ENCODE measurements around the gene KLHL22.

The KLHL22 gene

GRCh38 chr22:20441631-20442484 is 53.7 kb downstream of the KLHL22 start:
- no peak for DNase-seq (ENCODE audit: low read depth)
- no peak overlapping the region for H3K4me3 ChIP-seq (ENCODE audit: low read depth, low read length)
- TF ChIP-seq, protein P1, sequence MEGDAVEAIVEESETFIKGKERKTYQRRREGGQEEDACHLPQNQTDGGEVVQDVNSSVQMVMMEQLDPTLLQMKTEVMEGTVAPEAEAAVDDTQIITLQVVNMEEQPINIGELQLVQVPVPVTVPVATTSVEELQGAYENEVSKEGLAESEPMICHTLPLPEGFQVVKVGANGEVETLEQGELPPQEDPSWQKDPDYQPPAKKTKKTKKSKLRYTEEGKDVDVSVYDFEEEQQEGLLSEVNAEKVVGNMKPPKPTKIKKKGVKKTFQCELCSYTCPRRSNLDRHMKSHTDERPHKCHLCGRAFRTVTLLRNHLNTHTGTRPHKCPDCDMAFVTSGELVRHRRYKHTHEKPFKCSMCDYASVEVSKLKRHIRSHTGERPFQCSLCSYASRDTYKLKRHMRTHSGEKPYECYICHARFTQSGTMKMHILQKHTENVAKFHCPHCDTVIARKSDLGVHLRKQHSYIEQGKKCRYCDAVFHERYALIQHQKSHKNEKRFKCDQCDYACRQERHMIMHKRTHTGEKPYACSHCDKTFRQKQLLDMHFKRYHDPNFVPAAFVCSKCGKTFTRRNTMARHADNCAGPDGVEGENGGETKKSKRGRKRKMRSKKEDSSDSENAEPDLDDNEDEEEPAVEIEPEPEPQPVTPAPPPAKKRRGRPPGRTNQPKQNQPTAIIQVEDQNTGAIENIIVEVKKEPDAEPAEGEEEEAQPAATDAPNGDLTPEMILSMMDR (IDR thresholded peaks at IDR 0.05; ENCODE audit: low read depth, low read length, missing control alignments) = no peak

DNA sequence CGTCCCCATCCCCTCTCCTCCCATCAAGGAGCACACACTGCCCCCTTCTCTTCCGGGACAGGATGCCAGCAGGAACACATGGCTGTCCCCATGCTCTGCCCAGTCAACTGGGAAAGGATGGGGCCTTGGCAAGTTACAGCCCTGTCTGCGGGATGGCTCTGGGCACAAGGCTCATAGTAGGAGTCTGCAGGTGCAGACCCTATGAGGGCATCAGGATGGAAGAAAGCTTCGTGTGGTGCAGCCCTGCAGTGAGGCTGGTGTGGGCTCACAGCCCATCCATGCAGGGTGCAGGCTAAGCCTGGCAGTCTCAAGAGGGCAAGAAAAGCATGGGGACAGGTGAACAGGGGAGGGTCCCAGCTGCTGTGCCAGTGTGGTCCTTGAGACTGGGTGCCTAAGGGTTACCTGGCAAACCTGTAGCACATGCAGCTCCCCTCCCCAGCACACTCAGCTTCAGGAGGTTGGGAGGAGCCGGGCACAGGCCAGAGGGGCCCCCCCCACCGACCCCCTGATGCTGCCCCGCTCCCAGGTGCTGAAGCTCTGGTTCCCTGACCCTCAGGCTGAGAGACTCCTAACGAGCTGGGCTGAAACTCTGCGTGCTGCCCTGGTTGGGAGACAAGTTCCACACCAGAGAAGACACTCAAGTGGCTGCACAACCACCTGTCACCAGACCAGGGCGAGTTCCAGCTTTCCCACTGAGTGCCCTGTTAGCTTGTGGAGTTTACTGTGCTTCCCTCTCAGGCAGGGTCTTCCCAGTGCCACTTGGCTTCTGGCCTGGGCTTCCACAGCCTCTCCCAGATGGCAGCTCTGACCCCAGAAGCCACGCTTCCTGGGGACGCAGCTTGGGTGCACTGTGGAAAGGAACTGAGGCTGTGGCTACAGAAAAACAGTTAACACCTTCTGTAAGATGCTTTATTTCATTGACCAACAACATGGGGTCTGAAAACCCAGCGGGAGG is 54.7 kb downstream of the KLHL22 start:
- TF ChIP-seq, protein P1 (IDR thresholded peaks at IDR 0.05; ENCODE audit: low read depth, low read length, missing control alignments) = no peak
- no peak overlapping the region for H3K4me3 ChIP-seq (ENCODE audit: low read depth, low read length)
- no peak for DNase-seq (ENCODE audit: low read depth)

DNA sequence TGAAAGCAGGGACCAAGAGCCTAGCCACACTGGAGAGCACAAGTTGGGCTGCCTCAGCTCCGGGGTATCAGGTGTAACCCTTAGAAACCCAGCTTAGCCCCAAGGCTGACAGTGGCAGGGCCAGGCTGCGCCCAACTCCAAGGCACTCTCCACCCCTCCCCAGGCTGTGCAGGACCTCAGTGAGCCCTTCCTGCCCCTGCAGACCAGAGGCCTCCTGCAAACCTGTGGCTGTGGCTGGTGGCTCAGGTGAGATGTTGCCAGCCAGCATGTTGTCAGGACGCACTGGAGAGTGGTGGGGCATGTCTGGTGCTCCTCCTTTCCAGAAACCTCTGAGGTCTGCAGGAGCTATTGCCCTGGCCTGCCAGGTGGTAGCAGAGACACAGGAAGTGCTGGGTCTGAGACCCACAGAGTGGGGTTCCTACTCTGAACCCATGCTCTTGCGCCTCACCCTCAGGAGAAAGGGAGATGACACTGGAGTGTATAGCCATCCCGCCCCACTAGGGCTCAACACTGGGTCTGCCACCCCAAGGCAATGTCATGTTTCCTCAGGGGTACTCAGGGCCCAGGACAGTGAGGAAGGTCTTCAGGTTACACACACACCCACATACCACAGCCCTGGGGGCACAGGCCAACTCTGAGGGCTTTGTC is 55.5 kb downstream of the KLHL22 start:
- TF ChIP-seq, protein P1 (IDR thresholded peaks at IDR 0.05; ENCODE audit: low read depth, low read length, missing control alignments) = no peak
- H3K4me3 ChIP-seq (ENCODE audit: low read depth, low read length) = no peak overlapping the region
- DNase-seq (ENCODE audit: low read depth) = no peak

GRCh38 chr22:20439556-20439927 is 56.1 kb downstream of the KLHL22 start:
- no peak for DNase-seq (ENCODE audit: low read depth)
- H3K4me3 ChIP-seq (ENCODE audit: low read depth, low read length) = no peak overlapping the region
- TF ChIP-seq, protein P1 (IDR thresholded peaks at IDR 0.05; ENCODE audit: low read depth, low read length, missing control alignments) = no peak

DNA sequence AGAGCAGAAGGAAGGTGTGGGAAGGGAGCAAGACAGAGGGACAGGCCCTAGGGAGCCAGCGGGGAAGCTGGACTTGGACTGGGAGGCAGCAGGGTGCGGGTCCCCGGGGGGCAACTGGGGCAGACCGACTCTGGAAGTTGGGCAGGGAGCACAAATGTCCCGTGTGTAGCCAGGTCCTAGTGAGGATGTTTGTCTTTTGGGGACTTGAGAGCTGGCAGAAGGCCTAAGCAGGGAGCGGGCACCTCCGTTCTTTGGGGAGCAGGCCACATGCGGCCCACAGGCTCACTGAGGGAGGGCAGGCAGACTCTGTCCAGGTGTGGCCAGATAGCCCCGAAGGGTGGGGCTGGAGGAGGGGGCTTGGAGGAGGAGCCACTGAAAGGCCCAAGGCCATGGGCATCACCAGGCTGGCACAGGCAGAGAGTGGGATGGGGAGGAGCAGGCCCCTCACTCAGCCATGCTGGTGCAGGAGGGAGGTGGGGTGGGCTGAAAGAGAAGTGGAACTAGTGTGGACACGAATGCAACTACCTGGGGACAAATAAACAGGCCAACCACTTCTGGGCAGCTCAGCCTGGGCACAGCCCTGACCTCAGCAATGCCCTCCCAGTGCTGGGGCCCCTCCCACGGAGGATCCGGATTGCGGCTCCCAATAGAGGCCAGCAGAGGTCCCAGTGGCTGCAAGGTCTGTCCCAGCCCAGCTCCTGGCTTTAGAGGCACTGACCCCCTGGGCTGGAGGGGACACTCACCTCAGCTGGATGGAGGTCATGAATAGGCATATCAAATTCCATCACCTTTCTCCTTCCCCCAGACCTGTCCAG is 56.7 kb downstream of the KLHL22 start:
- DNase-seq (ENCODE audit: low read depth) = no peak

DNA sequence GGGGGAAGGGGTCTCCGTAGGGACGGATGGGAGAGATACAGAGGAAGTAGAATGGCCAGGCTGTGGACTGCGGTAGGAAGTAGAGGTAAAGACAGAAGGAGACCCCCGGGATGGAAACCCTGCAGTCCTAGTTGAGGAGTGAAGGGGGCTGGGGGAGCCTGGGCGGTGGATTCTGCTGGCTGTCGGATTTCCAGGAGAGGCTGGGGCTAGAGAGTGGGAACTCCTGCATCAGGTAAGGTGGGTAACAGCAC is 57.2 kb downstream of the KLHL22 start:
- DNase-seq (ENCODE audit: low read depth) = no peak
- TF ChIP-seq, protein P1 (IDR thresholded peaks at IDR 0.05; ENCODE audit: low read depth, low read length, missing control alignments) = no peak
- H3K4me3 ChIP-seq (ENCODE audit: low read depth, low read length) = no peak overlapping the region

More for the DNA sequence above, 56.7 kb downstream of the KLHL22 start:
- TF ChIP-seq, protein P1 (IDR thresholded peaks at IDR 0.05; ENCODE audit: low read depth, low read length, missing control alignments) = no peak
- H3K4me3 ChIP-seq (ENCODE audit: low read depth, low read length) = no peak overlapping the region
